HG03108 (cell line): ENCODE results near the gene HVCN1.

ENCODE experiments used
- ATAC-seq: cut with Tn5 transposase; IDR thresholded peaks from one replicate; pipeline ENCODE4 v1.9.1; 2021; ENCODE audit warnings: moderate library complexity; ENCODE audit not compliant: unreplicated experiment

Gene HVCN1

DNA sequence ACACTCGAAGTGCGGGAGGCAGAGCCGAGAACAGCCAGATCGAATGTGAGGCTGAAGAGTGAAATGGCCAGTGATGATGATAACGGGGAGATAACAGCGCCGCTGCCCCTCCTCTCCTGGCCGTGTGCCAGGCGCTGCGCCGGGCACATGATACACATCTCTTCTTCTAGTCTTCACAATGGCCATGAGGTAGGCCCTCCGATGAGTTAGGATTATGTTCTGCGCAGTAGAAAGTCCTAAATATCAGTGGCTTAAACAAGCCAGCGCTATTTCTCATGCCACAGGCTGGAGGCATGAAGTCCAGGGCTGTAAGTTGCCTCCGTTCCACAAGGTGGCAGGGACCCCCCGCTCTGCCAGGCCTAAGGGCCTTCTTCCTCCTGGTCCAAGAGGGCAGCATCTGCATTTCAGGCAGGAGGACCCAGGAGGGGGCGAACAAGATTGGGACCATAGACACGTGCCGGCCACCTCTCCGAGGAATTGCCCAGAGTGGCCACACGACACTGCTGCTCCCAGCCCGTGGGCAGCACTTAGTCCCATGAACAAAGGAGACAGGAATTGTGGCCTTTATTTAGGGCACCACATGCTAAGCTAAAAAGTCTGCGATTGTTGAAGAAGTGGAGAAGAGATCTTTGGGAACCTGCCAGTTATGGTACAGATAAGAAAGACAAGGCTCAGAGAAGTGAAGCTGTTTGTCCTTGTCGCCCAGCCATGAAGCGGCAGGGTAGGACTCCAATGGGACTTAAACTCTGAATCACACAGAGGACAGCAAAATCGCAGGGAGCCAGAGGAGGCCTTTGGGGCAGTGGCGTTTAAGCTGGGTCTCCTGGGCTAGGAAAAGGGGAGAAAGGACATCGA lies 10.9 kb upstream of the HVCN1 start:
- no peak for ATAC-seq

DNA sequence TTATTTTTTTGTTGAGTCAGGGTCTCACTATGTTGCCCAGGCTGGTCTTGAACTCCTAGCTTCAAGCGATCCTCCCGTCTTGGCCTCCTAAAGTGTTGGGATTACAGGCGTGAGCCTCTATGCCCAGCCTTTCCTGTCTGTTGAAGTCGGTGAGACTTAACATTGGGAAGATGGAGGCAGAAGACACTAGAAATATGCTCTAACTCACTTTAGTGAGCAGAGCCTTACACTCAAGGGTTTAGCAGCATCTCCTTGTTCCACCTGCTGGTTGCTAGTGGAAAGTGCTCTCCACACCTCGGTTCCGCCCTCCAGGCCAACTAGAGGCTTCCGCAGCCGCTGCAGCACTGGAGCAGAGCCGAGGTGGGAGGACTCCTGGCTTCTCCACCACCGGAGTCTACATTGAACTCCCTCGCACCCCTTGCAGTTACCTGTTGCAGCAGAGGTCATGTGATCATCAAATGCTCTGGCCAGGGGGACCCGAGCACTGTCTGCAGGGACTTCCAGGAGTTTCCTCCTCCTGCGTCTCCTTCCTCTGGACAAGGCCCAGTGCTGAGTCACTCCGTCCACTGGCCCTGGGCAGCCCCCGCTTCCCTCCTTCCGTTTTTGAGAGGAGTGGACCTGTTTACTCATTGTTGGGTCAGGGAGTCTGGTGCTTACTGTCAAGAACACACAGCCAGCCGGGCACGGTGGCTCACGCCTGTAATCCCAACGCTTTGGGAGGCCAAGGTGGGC lies 9.4 kb upstream of the HVCN1 start:
- ATAC-seq = peak; percentile 89

GRCh38 chr12:110697236-110697635 lies 8.3 kb upstream of the HVCN1 start:
- ATAC-seq = no peak

DNA sequence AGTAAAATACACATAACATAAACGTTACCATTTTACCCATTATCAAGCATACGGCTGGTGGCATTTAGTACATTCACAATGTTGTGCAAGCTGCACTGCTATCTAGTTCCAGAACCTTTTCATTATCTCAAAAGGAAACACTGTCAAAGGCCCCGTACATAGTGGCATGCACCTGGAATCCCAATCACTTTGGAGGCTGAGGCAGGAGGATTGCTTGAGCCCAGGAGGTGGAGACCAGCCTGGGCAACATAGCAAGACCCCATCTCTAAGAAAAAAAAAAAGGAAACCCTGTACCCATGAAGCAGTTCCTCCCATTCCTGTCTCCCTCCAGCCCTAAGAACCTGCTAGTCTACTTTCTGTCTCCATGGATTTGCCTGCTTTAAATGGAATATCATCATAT lies 7.4 kb upstream of the HVCN1 start:
- ATAC-seq = no peak

DNA sequence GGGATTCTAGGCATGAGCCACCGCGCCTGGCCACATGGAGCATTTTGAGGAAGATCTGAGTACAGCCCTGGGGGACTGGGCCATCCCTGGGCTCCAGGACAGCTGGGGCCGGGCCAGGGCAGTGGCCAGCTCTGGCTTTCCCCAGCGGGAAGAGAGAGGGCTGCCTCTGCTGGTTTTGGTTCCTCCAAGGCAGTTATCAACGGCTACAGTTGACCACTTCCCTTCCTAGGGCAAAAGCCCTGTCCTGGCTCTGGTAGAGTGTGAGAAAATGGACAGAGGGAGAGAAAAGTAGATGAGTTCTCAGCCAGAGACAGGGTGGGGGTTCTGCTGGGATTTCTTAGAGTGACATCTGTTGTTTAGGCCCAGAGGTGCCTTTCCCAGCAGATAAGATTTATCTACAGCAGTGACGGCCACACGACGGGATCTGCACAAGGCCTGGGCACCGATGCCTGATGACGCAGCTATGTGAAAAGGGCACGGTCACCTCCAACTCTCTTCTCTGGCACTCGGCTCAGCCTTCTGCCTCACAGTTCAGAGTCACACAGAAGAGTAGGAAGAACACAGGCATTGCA lies 5.5 kb upstream of the HVCN1 start:
- no peak for ATAC-seq

- no peak for ATAC-seq
Measured at GRCh38 chr12:110693731-110694130, 4.8 kb upstream of the HVCN1 start.

- ATAC-seq = no peak
Measured at GRCh38 chr12:110690127-110690430, 1.2 kb upstream of the HVCN1 start.

DNA sequence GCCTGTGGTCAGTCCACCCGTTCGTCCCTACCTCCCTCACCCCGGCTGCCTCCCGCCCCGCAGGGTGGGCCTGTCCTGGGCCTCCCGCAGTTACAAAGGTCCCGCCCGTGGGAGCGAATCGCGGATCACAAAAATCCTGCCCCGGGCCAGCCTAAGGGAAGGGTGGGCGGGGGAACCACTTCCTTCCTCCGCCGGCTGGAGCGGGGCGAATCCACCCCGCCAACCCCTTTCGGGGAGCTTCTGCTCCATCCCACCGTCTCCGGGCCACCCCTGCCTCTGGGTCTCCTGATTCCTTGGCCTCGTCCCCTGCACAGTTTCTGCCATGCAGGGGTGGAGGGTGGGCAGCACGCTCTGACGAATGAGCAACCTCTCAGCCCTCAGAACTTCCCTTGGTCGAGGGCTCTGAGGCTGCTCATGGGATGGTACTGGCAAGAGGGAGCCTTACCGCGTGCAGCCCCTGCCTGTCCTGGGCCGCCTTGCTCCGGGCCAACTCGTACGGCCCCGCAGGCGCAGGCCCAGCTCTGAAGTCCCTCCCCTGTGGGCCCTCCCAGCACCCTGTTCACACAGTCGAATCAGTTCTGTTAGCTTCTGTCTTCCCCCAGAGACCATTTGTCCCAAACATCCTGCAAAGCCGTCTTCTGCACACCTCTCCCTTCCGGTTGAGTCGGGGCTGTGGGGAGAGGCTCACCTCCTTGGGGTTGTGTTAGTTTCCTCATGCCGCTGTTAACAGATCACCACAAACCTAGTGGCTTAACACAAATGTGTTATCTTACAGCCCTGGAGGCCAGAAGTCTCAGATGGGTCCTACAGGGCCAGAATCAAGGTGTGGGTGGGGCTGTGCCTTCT lies 589 bp upstream of the HVCN1 start:
- peak; percentile 36 for ATAC-seq

DNA sequence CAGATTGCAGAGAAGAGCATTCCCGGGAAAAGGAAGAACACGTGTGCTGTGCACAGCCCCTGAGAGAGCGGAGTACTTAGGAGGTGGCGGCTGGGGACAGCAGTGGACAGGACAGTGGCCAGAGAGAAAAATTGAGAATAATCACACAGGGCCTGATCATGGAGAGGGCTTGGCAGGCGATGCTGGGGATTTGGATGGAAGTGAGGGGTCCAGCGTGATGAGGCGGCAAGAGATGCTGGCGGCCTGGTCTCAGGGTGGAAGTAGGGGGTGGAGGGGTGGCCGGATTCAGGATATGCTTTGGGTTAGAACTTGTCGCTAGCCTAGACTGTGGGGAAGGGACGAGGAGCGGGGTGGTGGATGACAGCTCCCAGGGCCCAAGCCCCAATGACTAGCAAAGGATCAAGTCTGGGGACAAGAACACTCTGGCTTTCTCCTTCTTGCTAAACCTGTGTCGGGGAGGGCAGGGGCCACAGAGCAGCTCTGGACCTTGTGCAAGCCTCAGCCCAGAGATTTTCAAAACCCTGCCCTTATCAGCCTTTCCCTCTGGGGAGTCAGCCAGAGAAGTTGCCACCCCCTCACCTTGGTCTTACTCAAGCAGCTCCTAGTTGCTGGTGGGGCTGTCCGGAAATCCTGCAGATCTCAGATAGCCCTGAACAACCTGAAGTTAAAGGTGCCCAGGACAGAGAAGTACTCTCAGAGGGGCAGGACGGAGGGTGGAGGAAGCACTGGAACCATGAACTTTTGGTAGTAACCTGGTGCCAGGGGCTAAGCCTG lies 1.3 kb downstream of the HVCN1 start:
- ATAC-seq = no peak

GRCh38 chr12:110686294-110686903 lies 2.5 kb downstream of the HVCN1 start:
- ATAC-seq = no peak

GRCh38 chr12:110684312-110684836 lies 4.5 kb downstream of the HVCN1 start:
- no peak for ATAC-seq

GRCh38 chr12:110683888-110684287 lies 5.0 kb downstream of the HVCN1 start:
- no peak for ATAC-seq

DNA sequence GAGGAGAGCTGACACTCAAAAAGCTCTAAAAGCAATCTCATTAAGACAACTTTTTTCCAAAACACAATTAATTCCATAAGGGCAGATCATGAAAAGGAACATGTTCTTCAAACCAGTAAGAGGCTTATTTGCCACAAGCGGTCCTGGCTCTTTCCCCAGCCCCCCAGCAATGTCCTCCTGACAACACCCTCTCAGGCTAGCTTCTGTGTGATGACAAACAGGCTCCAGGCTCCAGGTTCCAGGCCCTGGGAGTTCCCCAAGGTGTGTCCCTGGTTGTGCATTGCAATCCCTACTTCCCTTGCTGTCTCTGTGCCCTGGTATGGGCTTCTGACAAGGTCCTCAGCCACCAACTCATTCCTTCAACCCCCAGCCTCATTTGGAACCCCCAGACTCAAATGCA lies 8.9 kb downstream of the HVCN1 start:
- no peak for ATAC-seq

GRCh38 chr12:110679201-110679600 lies 9.7 kb downstream of the HVCN1 start:
- no peak for ATAC-seq

DNA sequence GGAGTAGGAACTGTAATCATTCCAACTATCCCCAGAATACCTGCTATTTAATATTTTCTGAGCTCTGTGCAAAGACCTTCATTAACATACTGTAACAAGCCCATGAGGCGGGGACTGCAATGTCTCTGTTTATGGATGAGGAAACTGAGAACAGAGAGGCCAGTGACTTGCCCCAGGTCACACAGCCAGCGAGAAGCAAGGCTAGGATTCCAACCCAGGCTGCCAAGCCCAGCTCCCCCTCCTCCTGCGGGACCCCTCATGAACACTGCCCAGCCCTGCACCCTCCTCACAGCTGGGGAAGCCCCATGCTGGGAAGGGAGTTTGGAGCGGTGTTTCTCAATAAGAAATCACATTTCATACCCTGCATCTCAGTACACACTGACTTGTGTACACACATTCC lies 10.9 kb downstream of the HVCN1 start:
- no peak for ATAC-seq

DNA sequence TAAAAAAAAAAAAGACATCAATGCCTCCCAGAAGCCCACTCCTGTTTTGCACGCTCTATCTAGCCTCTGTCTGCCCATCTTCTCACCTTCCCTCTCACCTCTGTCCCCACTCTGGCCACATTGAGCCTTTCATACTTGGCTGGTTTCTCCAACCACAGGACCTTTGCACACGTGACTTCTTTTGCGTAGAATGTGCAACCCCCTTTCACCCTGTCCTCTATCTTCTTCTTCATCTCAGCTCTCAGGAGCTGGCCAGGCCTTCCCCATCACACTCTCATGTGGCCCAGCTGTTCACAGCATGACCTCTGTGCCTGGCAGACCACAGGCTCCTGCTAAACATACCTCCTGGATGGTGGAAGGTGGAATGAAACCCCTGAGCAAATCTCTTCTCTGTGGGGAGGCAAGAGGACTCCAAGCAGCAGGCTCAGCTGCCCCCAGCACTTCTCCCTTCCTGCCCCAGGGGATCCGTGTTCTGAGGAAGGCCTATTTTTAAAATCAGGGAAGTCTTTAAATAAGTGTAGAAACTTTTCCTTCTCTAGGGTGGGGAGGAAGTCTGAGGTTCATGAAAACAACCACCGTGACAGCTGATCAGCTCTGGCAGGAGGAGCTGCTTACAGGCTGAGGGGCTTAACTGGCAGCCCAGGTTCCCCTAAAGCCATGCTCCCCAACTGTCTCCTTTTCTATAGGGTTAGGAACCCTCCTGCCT lies 11.6 kb downstream of the HVCN1 start:
- peak; percentile 79 for ATAC-seq

DNA sequence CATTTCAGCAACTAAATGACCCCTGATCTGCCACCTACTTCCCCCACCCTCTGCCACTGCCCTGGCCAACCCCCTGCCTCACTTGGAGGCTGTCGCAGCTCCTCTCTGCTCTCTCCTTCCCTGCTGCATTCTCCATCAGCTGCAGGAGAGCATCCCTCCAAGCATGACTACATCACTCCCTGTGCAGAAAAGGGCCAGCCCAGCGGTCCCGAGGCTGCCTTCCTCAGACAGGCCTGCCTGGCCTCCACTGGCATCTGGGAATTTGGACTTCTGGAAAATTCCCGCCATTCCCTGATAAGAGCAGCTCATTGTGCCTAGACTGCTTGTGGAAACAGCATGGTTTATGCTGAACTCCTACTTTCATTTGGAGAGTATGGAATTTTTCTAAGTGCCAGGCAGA lies 12.7 kb downstream of the HVCN1 start:
- no peak for ATAC-seq

GRCh38 chr12:110670161-110670701 lies 18.7 kb downstream of the HVCN1 start:
- ATAC-seq = peak; percentile 39

DNA sequence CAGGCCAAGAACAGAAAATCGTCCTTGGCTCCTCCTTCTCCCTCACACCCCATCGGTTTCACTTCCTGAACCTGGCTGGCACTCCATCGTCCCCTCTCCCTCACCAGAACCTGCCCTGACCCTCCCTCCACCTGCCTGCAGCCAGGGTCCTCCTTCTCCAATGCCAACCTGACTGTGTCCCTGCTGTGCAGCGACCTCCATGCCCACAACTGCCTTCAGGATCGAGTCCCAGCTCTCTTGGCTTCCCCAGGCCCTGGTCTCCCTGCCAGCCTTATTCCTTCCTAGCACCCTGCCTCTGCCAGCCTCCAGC lies 19.8 kb downstream of the HVCN1 start:
- peak; percentile 31 for ATAC-seq
